WI38 (cell line): ENCODE measurements around the gene FDXR.

Source experiments
- H3K4me3 ChIP-seq: 2 replicates; pipeline ENCODE4 v1.5.1; 2011; ENCODE audit warnings: low read depth, mild to moderate bottlenecking, control low read depth, low read length
- TF ChIP-seq, protein P1 (sequence below): IDR thresholded peaks from 2 replicates; pipeline ENCODE4 v1.5.1; 2012; ENCODE audit warnings: low read depth, mild to moderate bottlenecking, control low read depth, low read length

FDXR gene

GRCh38 chr17:74893936-74894671, 21.3 kb upstream of the FDXR start:
- no peak overlapping the region for H3K4me3 ChIP-seq
- TF ChIP-seq, protein P1, sequence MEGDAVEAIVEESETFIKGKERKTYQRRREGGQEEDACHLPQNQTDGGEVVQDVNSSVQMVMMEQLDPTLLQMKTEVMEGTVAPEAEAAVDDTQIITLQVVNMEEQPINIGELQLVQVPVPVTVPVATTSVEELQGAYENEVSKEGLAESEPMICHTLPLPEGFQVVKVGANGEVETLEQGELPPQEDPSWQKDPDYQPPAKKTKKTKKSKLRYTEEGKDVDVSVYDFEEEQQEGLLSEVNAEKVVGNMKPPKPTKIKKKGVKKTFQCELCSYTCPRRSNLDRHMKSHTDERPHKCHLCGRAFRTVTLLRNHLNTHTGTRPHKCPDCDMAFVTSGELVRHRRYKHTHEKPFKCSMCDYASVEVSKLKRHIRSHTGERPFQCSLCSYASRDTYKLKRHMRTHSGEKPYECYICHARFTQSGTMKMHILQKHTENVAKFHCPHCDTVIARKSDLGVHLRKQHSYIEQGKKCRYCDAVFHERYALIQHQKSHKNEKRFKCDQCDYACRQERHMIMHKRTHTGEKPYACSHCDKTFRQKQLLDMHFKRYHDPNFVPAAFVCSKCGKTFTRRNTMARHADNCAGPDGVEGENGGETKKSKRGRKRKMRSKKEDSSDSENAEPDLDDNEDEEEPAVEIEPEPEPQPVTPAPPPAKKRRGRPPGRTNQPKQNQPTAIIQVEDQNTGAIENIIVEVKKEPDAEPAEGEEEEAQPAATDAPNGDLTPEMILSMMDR = no peak

DNA sequence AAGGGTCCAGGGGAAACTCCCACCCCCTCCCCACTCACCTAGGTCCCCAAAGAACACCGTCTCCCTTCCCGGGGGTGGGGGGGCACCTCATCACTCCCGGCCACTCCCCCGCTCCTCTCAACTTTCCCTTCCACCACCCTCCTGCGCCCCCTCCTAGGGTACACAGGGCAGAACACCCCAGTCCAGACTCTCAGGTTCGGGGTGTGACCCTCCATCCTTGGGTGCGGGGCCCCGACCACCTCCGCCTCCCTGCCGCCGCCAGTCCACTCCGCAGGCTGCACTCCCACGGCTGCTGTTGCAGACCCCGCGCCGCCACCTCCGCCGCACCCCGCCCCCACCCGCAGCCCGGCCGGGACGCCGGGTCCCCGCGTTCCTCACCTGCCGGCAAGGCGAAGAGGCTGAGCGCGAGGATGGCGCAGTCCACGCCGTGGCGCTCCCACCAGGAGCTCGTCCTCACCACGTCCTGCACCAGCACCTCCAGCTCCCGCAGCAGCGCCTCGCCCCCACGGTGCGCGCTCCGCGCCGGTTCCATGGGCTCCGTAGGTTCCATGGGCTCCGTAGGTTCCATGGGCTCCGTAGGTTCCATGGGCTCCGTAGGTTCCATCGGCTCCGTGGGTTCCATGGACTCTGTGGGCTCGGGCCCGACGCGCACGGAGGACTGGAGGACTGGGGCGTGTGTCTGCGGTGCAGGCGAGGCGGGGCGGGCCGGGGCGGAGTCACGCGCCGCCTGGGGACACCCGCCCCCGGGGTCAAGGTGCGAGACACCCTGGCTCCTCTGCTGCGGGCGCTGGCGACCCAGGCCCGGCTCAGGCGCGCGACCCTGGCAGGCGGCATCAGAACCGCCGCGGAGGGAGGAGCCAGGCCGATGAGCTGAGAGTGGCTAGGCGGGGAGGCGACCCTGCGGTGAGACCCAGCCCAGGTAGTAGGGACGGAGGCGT, 20.4 kb upstream of the FDXR start, which contains the start of gene FADS6:
FADS6 (minus strand) TSS at position 660 of the 938 bp plus-strand sequence; CDS start at position 622, 38 bp downstream.
- TF ChIP-seq, protein P1 = no peak
- no peak within 1 kb of the TSS for H3K4me3 ChIP-seq

GRCh38 chr17:74892013-74892841, 19.4 kb upstream of the FDXR start:
- TF ChIP-seq, protein P1 = no peak
- H3K4me3 ChIP-seq = no peak overlapping the region

- TF ChIP-seq, protein P1 = no peak
- H3K4me3 ChIP-seq = no peak overlapping the region
These were observed 17.8 kb upstream of the FDXR start for GRCh38 chr17:74890554-74890953.

- H3K4me3 ChIP-seq = no peak overlapping the region
- TF ChIP-seq, protein P1 = no peak
These were observed 15.7 kb upstream of the FDXR start for GRCh38 chr17:74888469-74888868.

- H3K4me3 ChIP-seq = no peak overlapping the region
- TF ChIP-seq, protein P1 = no peak
These were observed 10.5 kb upstream of the FDXR start for GRCh38 chr17:74883241-74883745.
